ENCODE data around the gene TBC1D3H.
"Not testable (repeated sequence)": the region's sequence is repeated elsewhere in the genome, so short reads cannot be mapped to it uniquely, and the experiment has no call there.

- TF ChIP-seq CTCF, POLR2A (IDR thresholded peaks at IDR 0.05): not testable (repeated sequence)
Observed at GRCh38 chr17:36415180-36415941, 27.1 kb upstream of the TBC1D3H start.

Data from ovary (tissue), 3 donors.